NCI-H524 treated with DMSO at 0.1 percent for 48 hours (cell line): ENCODE data around the gene NXPH3.

Experiments
- DNase-seq: peaks from one replicate; lab custom pipeline; 2025; lab: John Stamatoyannopoulos, UW

Gene NXPH3

GRCh38 chr17:49592263-49592662 lies 16.6 kb downstream of the NXPH3 start:
- DNase-seq, result no peak

- no peak for DNase-seq
These were observed 19.7 kb downstream of the NXPH3 start for GRCh38 chr17:49595328-49595727.

- DNase-seq, result no peak
These were observed 20.3 kb downstream of the NXPH3 start for GRCh38 chr17:49595980-49596379.

- no peak for DNase-seq
These were observed 21.1 kb downstream of the NXPH3 start for GRCh38 chr17:49596613-49597244.

- DNase-seq, result no peak
These were observed 21.8 kb downstream of the NXPH3 start for GRCh38 chr17:49597436-49597835.

GRCh38 chr17:49597928-49598655 lies 22.4 kb downstream of the NXPH3 start:
- no peak for DNase-seq

- DNase-seq, result no peak
These were observed 23.2 kb downstream of the NXPH3 start for GRCh38 chr17:49598918-49599317.

- DNase-seq, result no peak
These were observed 25.3 kb downstream of the NXPH3 start for GRCh38 chr17:49600949-49601348.

GRCh38 chr17:49602783-49603182 lies 27.1 kb downstream of the NXPH3 start:
- no peak for DNase-seq

- DNase-seq, result no peak
These were observed 27.6 kb downstream of the NXPH3 start for GRCh38 chr17:49603238-49603637.

- DNase-seq, result no peak
These were observed 28.0 kb downstream of the NXPH3 start for GRCh38 chr17:49603720-49604119.

- DNase-seq, result no peak
These were observed 28.7 kb downstream of the NXPH3 start for GRCh38 chr17:49604314-49604869.

GRCh38 chr17:49610883-49611584 lies 35.4 kb downstream of the NXPH3 start:
- DNase-seq, result no peak

- no peak for DNase-seq
These were observed 37.1 kb downstream of the NXPH3 start for GRCh38 chr17:49612726-49613125.

GRCh38 chr17:49613182-49613800 lies 37.6 kb downstream of the NXPH3 start:
- DNase-seq, result no peak

GRCh38 chr17:49616086-49616485 lies 40.4 kb downstream of the NXPH3 start:
- no peak for DNase-seq

GRCh38 chr17:49616601-49617131 lies 41.0 kb downstream of the NXPH3 start:
- no peak for DNase-seq

- DNase-seq, result no peak
These were observed 42.4 kb downstream of the NXPH3 start for GRCh38 chr17:49618028-49618611.

- no peak for DNase-seq
These were observed 45.7 kb downstream of the NXPH3 start for GRCh38 chr17:49621420-49621819.

- no peak for DNase-seq
These were observed 46.4 kb downstream of the NXPH3 start for GRCh38 chr17:49621946-49622529.

- no peak for DNase-seq
These were observed 49.2 kb downstream of the NXPH3 start for GRCh38 chr17:49624896-49625295.
